Naive thymus-derived CD8-positive, alpha-beta T cell (primary cell): ENCODE data around the gene AMH. TPM values are rescaled to one million over a fixed set of nuclear protein-coding genes. Genes with fewer than 3 reads are reported as not detected.

Experiments
- microRNA-seq: library from miRNA; unstranded; fragments of <30 nt; microRNA quantifications from one replicate; pipeline ENCODE4 v1.2.0, GENCODE V29; 2022; ENCODE audit warnings: borderline microRNAs expressed
- polyA plus RNA-seq, 3 donors: library from polyadenylated mRNA; unstranded; fragments of 300-500 nt; fragmentation: Illumina TruSeq; gene quantifications; one replicate each; pipeline ENCODE4 v1.2.3, GENCODE V29; 2021
- total RNA-seq, 8 experiments: library from RNA in 2 of 8; stranded (reverse) in 2 of 8; gene quantifications; one replicate each; pipeline ENCODE4 v1.2.3 and lab custom pipeline; 2021 to 2026

Gene AMH
- total and polyA plus RNA-seq, 5 experiments from 2014 or later, result 13.6 to 14.0 TPM; not detected in 3

Small RNA genes within 50 kb of the gene (microRNA-seq; reads per million reads assigned to microRNA genes)
- gene MIR1227 (1.7 reads per million), gene MIR4321 (not detected)

Other genes starting within 250 kb of the AMH start
- 10 to 100 TPM; 58.0 to 64.1 TPM for gene BTBD2, start 233.6 kb upstream of the AMH start, total RNA-seq
- 1 to 10 TPM; 3.2 to 7.3 (median 4.8) TPM for gene BTBD2, start 233.6 kb upstream of the AMH start, polyA plus RNA-seq
- 100 to 1,000 TPM; 171 to 176 TPM for gene MKNK2, start 198.1 kb upstream of the AMH start, total RNA-seq
- gene MKNK2, start 198.1 kb upstream of the AMH start, polyA plus RNA-seq, result 10 to 100 TPM; 26.1 to 47.1 (median 30.2) TPM
- gene MOB3A, start 153.0 kb upstream of the AMH start, total RNA-seq, result 100 to 1,000 TPM in 1 of 2 experiments, 10 to 100 TPM in 1; 94.0 to 101 TPM
- gene MOB3A, start 153.0 kb upstream of the AMH start, polyA plus RNA-seq, result 10 to 100 TPM; 40.5 to 90.4 (median 53.1) TPM
- gene IZUMO4, start 152.4 kb upstream of the AMH start, total RNA-seq, result 10 to 100 TPM; 16.6 to 18.7 TPM
- gene IZUMO4, start 152.4 kb upstream of the AMH start, polyA plus RNA-seq, result 1 to 10 TPM in 1 of 3 donors, under 1 TPM in 2; 0.26 to 1.4 (median 0.85) TPM
- gene AP3D1, start 97.8 kb upstream of the AMH start, total RNA-seq, result 10 to 100 TPM; 71.3 to 83.2 TPM
- 10 to 100 TPM; 12.8 to 45.0 (median 13.6) TPM for gene AP3D1, start 97.8 kb upstream of the AMH start, polyA plus RNA-seq
- gene DOT1L, start 85.4 kb upstream of the AMH start, total RNA-seq, result 10 to 100 TPM; 24.5 to 28.5 TPM
- gene DOT1L, start 85.4 kb upstream of the AMH start, polyA plus RNA-seq, result 1 to 10 TPM in 1 of 3 donors, under 1 TPM in 2; 0.30 to 1.0 (median 0.62) TPM
- gene PLEKHJ1, start 13.0 kb upstream of the AMH start, total RNA-seq, result 10 to 100 TPM; 56.7 to 59.8 TPM
- gene PLEKHJ1, start 13.0 kb upstream of the AMH start, polyA plus RNA-seq, result 100 to 1,000 TPM in 2 of 3 donors, 10 to 100 TPM in 1; 85.2 to 106 (median 101) TPM
- gene SF3A2, start 12.5 kb upstream of the AMH start, total RNA-seq, result 100 to 1,000 TPM; 149 to 162 TPM
- 10 to 100 TPM; 16.3 to 33.5 (median 26.0) TPM for gene SF3A2, start 12.5 kb upstream of the AMH start, polyA plus RNA-seq
- gene JSRP1, start 7.1 kb downstream of the AMH start, total RNA-seq, result under 1 TPM in 1 of 2 experiments, not detected in 1; 0.70 TPM
- gene JSRP1, start 7.1 kb downstream of the AMH start, polyA plus RNA-seq, result 1 to 10 TPM in 1 of 3 donors, under 1 TPM in 2; 0.41 to 1.3 (median 0.59) TPM
- under 1 TPM; 0.14 to 0.23 TPM for gene PEAK3, start 32.9 kb downstream of the AMH start, total RNA-seq
- gene PEAK3, start 32.9 kb downstream of the AMH start, polyA plus RNA-seq, result under 1 TPM in 1 of 3 donors, not detected in 2; 0.15 TPM
- 1 to 10 TPM; 1.1 to 1.4 TPM for gene LINGO3, start 58.8 kb downstream of the AMH start, total RNA-seq
- gene LINGO3, start 58.8 kb downstream of the AMH start, polyA plus RNA-seq, result 1 to 10 TPM; 2.7 to 9.2 (median 5.1) TPM
- gene LSM7, start 79.3 kb downstream of the AMH start, total RNA-seq, result 100 to 1,000 TPM in 1 of 2 experiments, 10 to 100 TPM in 1; 99.1 to 102 TPM
- gene LSM7, start 79.3 kb downstream of the AMH start, polyA plus RNA-seq, result 100 to 1,000 TPM; 187 to 197 (median 196) TPM
- 100 to 1,000 TPM; 166 to 175 TPM for gene SPPL2B, start 79.4 kb downstream of the AMH start, total RNA-seq
- gene SPPL2B, start 79.4 kb downstream of the AMH start, polyA plus RNA-seq, result 10 to 100 TPM; 10.5 to 17.3 (median 11.0) TPM
- not detected for gene TMPRSS9, start 110.9 kb downstream of the AMH start, total RNA-seq
- not detected for gene TMPRSS9, start 110.9 kb downstream of the AMH start, polyA plus RNA-seq
- gene TIMM13, start 178.3 kb downstream of the AMH start, total RNA-seq, result 10 to 100 TPM; 33.6 to 38.3 TPM
- gene TIMM13, start 178.3 kb downstream of the AMH start, polyA plus RNA-seq, result 10 to 100 TPM; 74.4 to 92.2 (median 83.0) TPM
- gene LMNB2, start 207.6 kb downstream of the AMH start, total RNA-seq, result 10 to 100 TPM; 17.3 to 19.6 TPM
- 10 to 100 TPM in 1 of 3 donors, 1 to 10 TPM in 2; 5.4 to 10.5 (median 7.4) TPM for gene LMNB2, start 207.6 kb downstream of the AMH start, polyA plus RNA-seq
- gene GADD45B, start 226.8 kb downstream of the AMH start, total RNA-seq, result 100 to 1,000 TPM; 108 to 115 TPM
- 10 to 100 TPM; 41.0 to 57.3 (median 43.8) TPM for gene GADD45B, start 226.8 kb downstream of the AMH start, polyA plus RNA-seq